Right ventricle myocardium superior (tissue), 1 donor: ENCODE measurements around the gene SNX13. TPM values are rescaled to one million over a fixed set of nuclear protein-coding genes. Genes with fewer than 3 reads are reported as not detected.
A peak's percentile ranks its signal among the peaks of the same experiment; 100 is the strongest.

Source experiments
- ATAC-seq: fragments of 200-7000 bp; cut with Tn5 transposase; one replicate; pipeline ENCODE4 v1.9.1; 2020; ENCODE audit warnings: mild to moderate bottlenecking; ENCODE audit not compliant: poor library complexity
- DNase-seq: peaks from one replicate; pipeline ENCODE4 v3.0.0-alpha.2; 2020
- intact Hi-C: fragments of 100-400 bp; cut with DNase I; formaldehyde crosslinking; loops from one replicate; pipeline ENCODE4 v1.11.2; 2022
- long read RNA-seq: library from polyadenylated mRNA; unstranded; transcript quantifications from one replicate; pipeline ENCODE4 v2.0.0, GENCODE V29; 2021
- total RNA-seq: library from RNA; stranded (reverse); fragmentation: NEBNext Ultra II Directional; extraction: Animal tissue kit (Norgen Biotek cat#: 25700); gene quantifications from one replicate; pipeline ENCODE4 v1.2.1, GENCODE V29; 2021
- donor health status: DM: no; HTN: yes; CAD: no; lungs with severe emphysema.

The SNX13 gene
- total RNA-seq: 36.9 TPM
- long read RNA-seq, full-length matches to known transcripts: 17 of 77 reads
- long read RNA-seq, partial matches to known transcripts: 2 of 77 reads
- long read RNA-seq, other reads (novel, unspliced or antisense): 58 of 77 reads

- intact Hi-C loops: no loop called here
- DNase-seq (peak; percentile 96), ATAC-seq (peak; percentile 98)
Measured at GRCh38 chr7:17940302-17940883, at the start of gene SNX13. SNX13 (minus strand) TSS chr7:17940494; CDS start chr7:17940295, 199 bp downstream.

DNA sequence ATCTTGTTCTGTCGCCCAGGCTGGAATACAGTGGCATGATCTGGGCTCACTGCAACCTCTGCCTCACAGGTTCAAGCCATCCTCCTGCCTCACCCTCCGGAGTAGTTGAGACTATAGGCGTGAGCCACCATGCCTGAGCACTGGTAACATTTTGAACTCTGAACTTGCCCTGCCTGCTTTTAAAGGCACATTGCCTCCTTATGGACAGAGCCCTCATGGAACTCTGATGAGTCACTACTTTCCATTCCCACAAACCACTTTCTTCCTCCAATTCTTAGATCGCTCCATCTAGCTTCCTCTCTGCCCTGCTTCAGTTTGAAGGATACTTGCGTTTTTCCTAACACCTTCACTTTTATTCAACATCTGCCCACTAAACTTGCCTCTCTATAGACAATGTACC is 49.3 kb upstream of the SNX13 start:
- intact Hi-C loops: no loop called here
- ATAC-seq: no peak
- DNase-seq: no peak

DNA sequence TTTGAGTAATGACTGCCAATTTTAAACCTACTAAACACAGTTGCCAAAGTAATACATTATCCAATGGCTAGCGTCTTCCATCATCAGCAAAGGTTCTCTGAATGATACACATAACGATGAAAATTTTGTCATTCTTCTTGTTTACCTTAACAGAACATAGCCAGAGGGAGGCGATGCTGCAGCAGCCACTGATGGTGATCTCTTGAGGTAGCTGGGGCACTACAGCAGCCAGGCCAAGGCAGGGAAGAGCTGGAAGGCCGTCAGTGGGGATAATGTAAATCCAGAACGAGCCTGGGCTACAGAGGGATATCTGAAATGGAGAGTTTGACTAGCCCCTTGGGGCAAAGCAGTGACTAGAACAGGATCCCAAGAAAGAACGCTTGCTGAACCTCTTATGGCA is 48.6 kb upstream of the SNX13 start:
- DNase-seq (no peak), ATAC-seq (no peak)
- intact Hi-C loops: no loop called here

DNA sequence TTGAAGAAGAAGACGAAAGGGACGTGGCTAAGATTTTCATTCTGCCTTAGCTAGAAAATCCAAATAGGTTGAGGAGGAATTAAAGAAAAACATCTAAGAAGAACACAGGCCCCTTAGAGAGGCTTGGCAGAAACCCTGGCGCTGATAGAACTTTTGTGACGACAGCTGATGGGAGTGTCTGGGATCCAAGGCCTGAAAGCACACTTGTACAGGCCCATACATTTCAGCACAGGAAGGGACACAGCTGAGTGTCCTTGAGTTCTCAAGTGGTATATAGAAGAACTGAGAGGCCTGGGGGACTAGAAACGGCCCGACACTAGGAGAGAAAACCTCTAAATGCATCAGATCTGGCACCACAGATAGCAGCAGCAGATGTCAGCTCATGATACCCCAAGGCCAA is 47.8 kb upstream of the SNX13 start:
- ATAC-seq (peak; percentile 44), DNase-seq (no peak)
- intact Hi-C loops: no loop called here

DNA sequence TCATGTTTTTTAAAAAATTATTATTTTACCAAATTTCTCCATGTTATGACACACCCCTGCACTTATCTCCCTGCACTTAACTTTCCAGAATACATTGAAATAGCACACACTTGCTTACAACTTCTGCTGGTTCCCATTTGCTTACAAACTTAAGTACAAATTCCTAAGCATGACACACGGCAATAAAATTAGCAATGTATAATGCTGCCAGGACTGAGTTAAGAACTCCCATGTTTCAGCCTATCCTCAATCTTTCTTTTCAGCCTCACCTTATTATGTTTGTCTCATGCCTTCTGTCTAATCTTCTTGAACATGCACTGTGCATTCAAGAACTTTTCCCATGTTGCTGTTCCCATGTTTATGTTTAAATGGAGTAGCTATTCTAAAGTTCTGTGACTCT is 46.6 kb upstream of the SNX13 start:
- DNase-seq (no peak), ATAC-seq (peak; percentile 77)
- intact Hi-C loops: no loop called here

DNA sequence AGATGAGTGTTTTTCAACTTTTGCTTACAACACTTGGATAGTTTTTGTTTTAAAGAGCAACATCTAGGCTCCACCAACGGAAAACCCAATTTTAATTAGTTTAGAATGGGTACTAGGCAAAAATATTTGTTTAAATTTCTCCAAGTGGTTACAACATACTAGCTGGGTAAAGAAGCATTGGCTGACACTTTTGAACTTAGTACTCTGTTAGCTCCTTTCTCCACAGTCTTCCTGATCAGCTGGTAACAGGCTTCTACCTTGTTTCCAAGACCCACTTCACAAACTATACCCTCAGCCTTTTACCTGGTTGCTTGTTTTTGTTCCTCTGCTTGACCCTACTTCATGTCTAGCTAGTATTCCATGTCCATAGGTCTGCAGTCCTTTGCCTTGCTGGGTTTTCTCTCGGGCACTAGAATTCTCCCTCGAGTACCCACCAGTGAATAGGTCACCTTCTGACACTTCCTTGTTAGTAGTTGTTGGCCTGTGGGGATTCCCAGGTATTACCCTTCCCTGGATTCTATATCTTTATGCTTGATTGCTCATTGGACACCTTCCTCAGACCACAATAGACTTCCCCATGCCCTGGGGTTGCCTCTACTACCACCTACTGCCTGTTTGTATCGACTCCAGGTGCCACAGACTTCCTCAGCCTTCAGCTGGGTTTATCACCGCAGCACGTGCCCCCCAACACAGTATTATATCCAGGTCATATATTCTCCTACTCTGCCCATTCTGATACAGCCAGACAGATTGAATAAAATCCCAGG is 45.4 kb upstream of the SNX13 start:
- no peak for ATAC-seq
- DNase-seq: no peak
- intact Hi-C loops: no loop called here

DNA sequence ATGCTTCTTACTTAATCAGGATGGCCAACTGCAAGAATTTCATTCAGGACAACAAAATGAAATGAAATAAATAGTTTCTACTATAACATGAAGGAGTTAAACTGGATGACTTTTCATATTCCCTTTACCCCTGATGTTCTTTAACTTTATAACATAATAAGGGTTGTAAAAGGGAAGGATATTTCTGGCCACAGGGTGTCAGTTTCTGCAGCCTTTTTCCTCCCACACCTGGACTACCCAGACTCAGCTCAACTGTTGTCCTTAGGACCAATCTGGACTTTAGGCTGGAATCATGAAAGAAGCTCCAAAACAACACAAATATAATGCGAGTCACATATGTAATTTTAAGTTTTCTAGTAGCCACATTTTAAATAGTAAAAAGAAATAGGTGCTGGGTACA is 44.0 kb upstream of the SNX13 start:
- DNase-seq (no peak), ATAC-seq (no peak)
- intact Hi-C loops: no loop called here

GRCh38 chr7:17983221-17984062 is 43.1 kb upstream of the SNX13 start:
- no peak for ATAC-seq
- intact Hi-C loops: no loop called here
- no peak for DNase-seq

GRCh38 chr7:17976952-17977351 is 36.7 kb upstream of the SNX13 start:
- DNase-seq (no peak), ATAC-seq (no peak)
- intact Hi-C loops: no loop called here

GRCh38 chr7:17971411-17971810 is 31.1 kb upstream of the SNX13 start:
- ATAC-seq (no peak), DNase-seq (no peak)
- intact Hi-C loops: loop anchor here (5.0 kb wide), 1 partner anchor 376 kb away; no protein-coding TSS in a partner anchor

DNA sequence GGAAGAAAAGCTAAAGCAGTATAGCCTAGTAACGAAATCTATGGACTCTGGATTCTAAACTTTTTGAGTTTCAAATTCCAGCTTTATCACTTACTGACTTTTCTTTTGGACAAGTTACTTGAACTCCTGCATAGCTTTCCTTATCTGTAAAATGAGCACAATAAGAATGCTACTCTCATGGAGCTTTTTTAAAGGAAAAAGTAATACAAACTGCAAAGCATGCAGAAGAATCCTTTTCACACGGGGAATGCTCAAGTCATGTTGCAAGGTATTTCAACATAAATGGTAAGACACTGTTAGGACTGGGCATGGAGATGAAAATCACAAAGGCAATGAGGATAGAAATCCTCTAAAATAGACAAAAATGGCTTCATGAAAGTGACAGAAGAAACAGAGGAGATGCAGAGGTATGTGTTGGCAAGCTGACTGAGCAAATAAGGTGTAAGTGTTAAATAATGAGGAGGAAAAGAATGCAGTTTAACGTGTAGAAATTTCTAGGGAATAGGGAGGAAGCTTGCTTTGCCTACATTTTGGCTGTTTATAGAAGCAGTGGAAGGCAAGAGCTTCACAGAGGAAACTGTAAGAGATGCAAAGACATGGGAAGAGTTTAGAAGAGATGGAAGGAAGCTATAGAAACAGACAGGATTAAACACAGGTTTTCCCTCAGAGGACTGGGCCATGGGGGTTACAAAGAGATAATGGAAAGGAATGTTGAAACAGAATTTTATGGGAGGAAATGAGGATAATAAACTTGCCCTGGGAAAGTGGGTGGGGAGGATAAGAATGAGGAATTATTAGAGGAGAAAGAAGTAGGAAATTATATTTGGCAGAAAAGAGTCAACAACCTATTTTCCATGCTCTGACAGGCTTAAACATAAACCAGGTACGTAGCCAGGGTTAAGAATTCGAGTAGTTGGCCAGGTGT is 28.8 kb upstream of the SNX13 start:
- DNase-seq (no peak), ATAC-seq (no peak)
- intact Hi-C loops: no loop called here

DNA sequence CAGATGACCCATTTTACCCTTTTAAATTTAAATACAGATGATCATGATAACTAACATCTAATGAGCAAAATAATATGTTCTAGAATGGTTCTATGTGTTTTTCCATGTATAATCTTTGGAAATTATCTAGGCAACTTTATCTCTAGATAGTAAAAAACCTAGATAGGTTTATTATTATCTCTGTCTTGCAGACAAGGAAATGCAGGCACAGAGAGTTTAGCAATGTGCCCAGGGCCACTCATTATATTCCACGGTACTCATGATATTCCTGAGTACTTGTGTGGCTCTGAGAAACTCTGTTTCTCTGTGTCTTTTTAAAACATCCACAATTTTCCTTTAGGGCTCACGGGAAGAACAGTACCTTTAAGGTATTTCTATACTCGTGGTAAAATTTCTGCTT is 26.4 kb upstream of the SNX13 start:
- no peak for DNase-seq
- intact Hi-C loops: no loop called here
- no peak for ATAC-seq

DNA sequence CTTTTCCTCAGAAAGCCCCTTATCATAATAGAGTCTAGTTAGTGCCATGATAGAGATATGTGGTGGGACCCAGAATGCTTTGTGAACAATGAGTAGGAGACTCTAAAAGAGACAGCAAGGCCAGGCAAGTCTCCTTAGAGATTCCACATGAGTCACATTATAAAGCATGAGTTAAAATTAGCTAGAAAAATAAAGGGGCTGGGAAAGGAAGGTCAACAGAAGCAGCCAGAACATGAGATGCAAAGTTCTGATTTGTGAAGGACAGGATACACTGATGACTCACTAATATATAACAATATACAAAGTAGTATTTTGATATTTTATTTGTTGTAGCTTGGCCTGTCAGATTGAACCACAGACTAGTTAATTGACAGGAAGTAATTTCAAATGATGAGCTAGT is 25.3 kb upstream of the SNX13 start:
- intact Hi-C loops: no loop called here
- ATAC-seq (no peak), DNase-seq (no peak)

DNA sequence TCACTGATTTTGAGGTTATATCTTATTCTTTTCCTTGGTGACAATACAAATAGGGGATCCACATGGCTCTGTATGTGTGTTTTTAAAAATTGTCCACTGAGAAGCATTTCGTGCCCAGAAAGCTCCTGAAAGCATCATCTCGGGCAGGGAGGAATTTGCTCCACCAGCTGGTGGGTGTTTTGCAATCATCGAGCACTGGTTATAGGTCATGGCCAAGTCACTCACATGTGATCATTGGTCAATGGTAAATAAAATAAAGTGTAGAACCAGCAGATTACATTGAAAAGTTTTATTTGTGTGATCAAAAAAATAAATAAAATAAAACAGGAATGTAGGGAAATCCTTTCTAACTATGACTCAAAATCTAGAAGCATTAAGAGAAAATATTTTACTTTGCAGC is 23.0 kb upstream of the SNX13 start:
- ATAC-seq: peak; percentile 34
- DNase-seq: no peak
- intact Hi-C loops: no loop called here

DNA sequence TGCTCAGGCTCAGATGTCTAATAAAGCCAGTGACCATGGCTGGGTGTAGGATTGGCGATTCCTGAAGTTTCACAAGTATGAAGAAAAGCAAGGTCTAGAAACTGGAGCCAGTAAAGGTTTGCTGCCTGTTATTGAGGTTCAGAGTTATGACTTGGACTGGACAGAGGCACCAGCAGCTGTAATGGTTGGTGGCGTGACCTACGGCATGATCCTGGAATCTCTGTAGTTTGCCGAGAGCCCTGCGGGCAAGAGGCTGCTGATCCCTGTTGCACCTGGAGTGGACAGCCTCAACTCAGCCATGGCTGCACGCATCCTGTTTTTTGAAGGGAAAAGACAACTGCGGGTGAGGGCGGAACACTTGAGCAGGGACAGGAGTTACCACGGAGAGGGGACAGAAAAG is 22.4 kb upstream of the SNX13 start:
- intact Hi-C loops: no loop called here
- ATAC-seq (no peak), DNase-seq (no peak)

DNA sequence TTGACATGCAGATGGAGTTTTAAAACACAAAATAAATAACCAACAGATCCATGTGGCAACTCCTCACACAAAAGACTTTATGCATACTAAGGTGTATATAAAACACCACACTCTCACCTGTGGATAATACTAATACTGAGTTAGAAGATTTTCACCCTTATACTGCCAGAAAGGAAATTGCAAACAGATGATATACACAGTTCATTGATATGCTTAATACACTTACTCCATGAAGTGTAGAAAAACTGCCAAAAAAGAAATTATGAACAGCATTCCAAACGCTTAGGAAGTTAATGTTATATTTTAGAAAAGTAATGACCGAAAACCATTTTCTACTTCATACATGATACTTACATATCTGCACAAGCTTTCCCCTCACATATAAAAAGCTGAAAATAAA is 17.6 kb upstream of the SNX13 start:
- intact Hi-C loops: no loop called here

DNA sequence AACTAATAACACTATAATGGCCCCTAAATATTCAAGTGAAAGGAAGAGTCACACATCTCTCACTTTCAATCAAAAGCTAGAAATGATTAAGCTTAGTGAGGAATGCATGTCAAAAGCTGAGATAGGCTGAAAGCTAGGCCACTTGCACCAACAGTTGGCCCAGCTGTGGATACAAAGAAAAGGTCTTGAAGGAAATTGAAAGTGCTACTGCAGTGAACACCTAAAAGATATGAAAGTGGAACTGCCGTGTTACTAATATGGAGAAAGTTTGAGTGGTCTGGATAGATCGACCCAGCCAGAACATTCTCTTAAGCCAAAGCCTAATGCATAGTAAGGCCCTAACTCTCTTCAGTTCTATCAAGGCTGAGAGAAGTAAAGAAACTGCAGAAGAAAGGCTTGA is 12.1 kb upstream of the SNX13 start:
- no peak for ATAC-seq
- no peak for DNase-seq
- intact Hi-C loops: no loop called here

More for the DNA sequence above, 17.6 kb upstream of the SNX13 start:
- ATAC-seq (no peak), DNase-seq (no peak)

- DNase-seq (no peak), ATAC-seq (no peak)
- intact Hi-C loops: no loop called here
Measured at GRCh38 chr7:17951742-17952254, 11.5 kb upstream of the SNX13 start.
